Stimulated activated naive CD8-positive, alpha-beta T cell treated with anti-CD3 and anti-CD28 coated beads, Interleukin-15, Interleukin-2, amounts not matched to agents 100 ng/mL and 50 ng/mL, for 24 hours (primary cell): Measurements from ENCODE around the gene GRB7.
"Not testable (repeated sequence)": the region's sequence is repeated elsewhere in the genome, so short reads cannot be mapped to it uniquely, and the experiment has no call there.

ENCODE experiments used
- H3K27ac Mint-ChIP-seq: one replicate; pipeline ENCODE4 v1.8.0; 2021; ENCODE audit warnings: mild to moderate bottlenecking, mixed read lengths
- H3K27me3 Mint-ChIP-seq: one replicate; pipeline ENCODE4 v1.8.0; 2021; ENCODE audit warnings: mixed read lengths
- H3K36me3 Mint-ChIP-seq: one replicate; pipeline ENCODE4 v1.8.0; 2021; ENCODE audit warnings: low read depth, mixed read lengths
- H3K4me1 Mint-ChIP-seq: one replicate; pipeline ENCODE4 v1.8.0; 2021; ENCODE audit warnings: low read depth, mixed read lengths
- H3K4me3 Mint-ChIP-seq: one replicate; pipeline ENCODE4 v1.8.0; 2021; ENCODE audit warnings: mild to moderate bottlenecking, mixed read lengths
- H3K9me3 Mint-ChIP-seq: one replicate; pipeline ENCODE4 v1.8.0; 2021; ENCODE audit warnings: mixed read lengths

GRB7 gene

GRCh38 chr17:39737760-39738567 is at the start of gene GRB7:
GRB7 (plus strand) TSS chr17:39737938; CDS start chr17:39742302, 4,364 bp downstream.
- peaks cover 28% of the 10 kb centered on the region for H3K4me1 Mint-ChIP-seq
- peak within 1 kb of the TSS; percentile 45 for H3K27ac Mint-ChIP-seq
- no peaks in the 10 kb centered on the region for H3K9me3 Mint-ChIP-seq
- no peaks in the 10 kb centered on the region for H3K27me3 Mint-ChIP-seq
- no peaks in the 10 kb centered on the region for H3K36me3 Mint-ChIP-seq
- peak within 1 kb of the TSS; percentile 68 for H3K4me3 Mint-ChIP-seq

GRCh38 chr17:39688475-39688835 is 49.3 kb upstream of the GRB7 start:
- H3K9me3 Mint-ChIP-seq, result no peaks in the 10 kb centered on the region
- H3K27ac Mint-ChIP-seq, result peak overlapping the region; percentile 85
- peak overlapping the region; percentile 87 for H3K4me3 Mint-ChIP-seq
- H3K36me3 Mint-ChIP-seq, result peaks cover 5% of the 10 kb centered on the region
- H3K27me3 Mint-ChIP-seq, result no peaks in the 10 kb centered on the region
- peaks cover 23% of the 10 kb centered on the region for H3K4me1 Mint-ChIP-seq

- H3K4me3 Mint-ChIP-seq, result peak overlapping the region; percentile 87
Measured at GRCh38 chr17:39688945-39689344, 48.8 kb upstream of the GRB7 start.

DNA sequence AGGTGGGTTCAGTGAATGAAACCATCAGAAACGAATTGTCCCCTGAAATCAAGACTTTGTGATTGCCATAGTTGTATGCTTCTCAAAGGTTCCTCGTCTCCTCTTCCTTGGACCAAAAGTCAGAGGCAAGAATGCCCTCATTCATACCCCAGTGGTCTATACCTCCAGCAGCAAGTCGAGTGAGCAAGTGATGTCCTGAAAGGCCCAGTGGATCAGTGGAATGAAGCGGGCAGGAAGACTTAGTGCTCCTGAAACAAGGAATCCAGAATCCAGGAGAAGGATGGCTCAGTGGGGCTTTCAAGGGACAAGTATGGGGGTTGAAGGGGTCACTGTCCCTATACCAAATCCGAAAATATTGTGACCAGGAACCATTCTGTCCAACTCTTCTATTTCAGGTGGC is 43.1 kb upstream of the GRB7 start:
- no peak overlapping the region for H3K27ac Mint-ChIP-seq
- H3K9me3 Mint-ChIP-seq, result no peaks in the 10 kb centered on the region
- peaks cover 2% of the 10 kb centered on the region for H3K4me1 Mint-ChIP-seq
- peaks cover 16% of the 10 kb centered on the region for H3K27me3 Mint-ChIP-seq
- no peaks in the 10 kb centered on the region for H3K36me3 Mint-ChIP-seq
- no peak overlapping the region for H3K4me3 Mint-ChIP-seq

More at GRCh38 chr17:39688945-39689344, 48.8 kb upstream of the GRB7 start:
- Mint-ChIP-seq H3K4me1 (peaks cover 23% of the 10 kb centered on the region), H3K9me3 (no peaks in the 10 kb centered on the region), H3K36me3 (peaks cover 4% of the 10 kb centered on the region), H3K27me3 (no peaks in the 10 kb centered on the region), H3K27ac (no peak overlapping the region)

DNA sequence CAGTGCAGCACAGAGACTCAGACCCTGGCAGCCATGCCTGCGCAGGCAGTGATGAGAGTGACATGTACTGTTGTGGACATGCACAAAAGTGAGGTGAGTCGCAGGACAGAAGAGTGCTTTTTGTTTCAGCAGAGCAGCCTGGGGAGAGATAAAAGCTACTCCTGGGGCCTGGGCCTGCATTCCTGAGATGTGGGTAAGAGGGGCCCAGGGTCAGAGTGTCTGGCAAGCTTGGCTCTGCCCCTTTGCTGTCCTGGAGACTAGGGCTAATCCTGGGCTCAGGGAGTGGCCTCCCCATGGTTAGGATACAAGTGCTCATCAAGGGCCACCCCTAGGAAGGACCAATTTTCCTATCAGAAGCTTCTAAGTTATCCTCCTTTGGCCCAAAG is 42.7 kb upstream of the GRB7 start:
- H3K4me3 Mint-ChIP-seq, result no peak overlapping the region
- peaks cover 20% of the 10 kb centered on the region for H3K27me3 Mint-ChIP-seq
- peaks cover 5% of the 10 kb centered on the region for H3K4me1 Mint-ChIP-seq
- no peaks in the 10 kb centered on the region for H3K36me3 Mint-ChIP-seq
- H3K27ac Mint-ChIP-seq, result no peak overlapping the region
- H3K9me3 Mint-ChIP-seq, result no peaks in the 10 kb centered on the region

DNA sequence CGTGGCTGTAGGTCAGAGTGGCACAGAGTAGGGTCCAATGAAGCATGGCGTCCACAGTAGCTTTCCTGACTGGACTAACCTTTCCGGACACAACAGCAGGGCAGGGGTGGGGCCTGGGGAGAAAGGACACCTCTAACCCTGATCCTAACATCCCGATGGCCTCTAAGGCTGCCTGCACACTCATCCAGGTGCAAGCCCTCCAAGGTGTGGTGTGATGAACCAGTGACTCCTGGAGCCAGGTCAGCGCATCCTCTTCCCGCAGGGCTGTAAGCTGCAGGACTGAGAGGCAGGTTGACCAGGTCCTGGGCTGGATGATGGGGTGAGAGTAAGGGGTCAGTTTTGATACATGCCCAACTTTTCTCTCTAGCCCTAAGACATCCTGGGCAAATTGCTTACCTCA is 41.0 kb upstream of the GRB7 start:
- no peaks in the 10 kb centered on the region for H3K36me3 Mint-ChIP-seq
- no peak overlapping the region for H3K27ac Mint-ChIP-seq
- peaks cover 33% of the 10 kb centered on the region for H3K27me3 Mint-ChIP-seq
- no peaks in the 10 kb centered on the region for H3K9me3 Mint-ChIP-seq
- H3K4me1 Mint-ChIP-seq, result peaks cover 5% of the 10 kb centered on the region
- H3K4me3 Mint-ChIP-seq, result no peak overlapping the region

DNA sequence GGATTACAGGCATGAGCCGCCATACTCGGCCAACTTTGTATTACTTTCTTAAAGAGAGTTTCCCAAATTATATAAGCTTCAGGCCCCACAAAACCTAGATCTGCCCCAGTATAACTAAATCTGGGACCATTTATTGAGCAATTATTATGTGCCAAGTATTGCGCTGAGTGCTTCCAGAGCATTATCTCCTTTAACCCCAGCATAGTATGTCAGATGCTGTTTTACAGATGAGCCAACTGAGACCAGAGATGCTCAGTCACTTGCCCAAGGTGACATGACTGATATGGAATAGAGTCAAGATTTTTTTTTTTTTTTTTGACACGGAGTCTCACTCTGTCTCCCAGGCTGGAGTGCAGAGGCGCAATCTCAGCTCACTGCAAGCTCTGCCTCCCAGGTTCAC is 39.8 kb upstream of the GRB7 start:
- no peaks in the 10 kb centered on the region for H3K9me3 Mint-ChIP-seq
- H3K36me3 Mint-ChIP-seq, result no peaks in the 10 kb centered on the region
- H3K27ac Mint-ChIP-seq, result no peak overlapping the region
- H3K27me3 Mint-ChIP-seq, result peaks cover 39% of the 10 kb centered on the region
- H3K4me3 Mint-ChIP-seq, result no peak overlapping the region
- peaks cover 5% of the 10 kb centered on the region for H3K4me1 Mint-ChIP-seq

- H3K4me3 Mint-ChIP-seq, H3K9me3 Mint-ChIP-seq, H3K36me3 Mint-ChIP-seq, H3K27ac Mint-ChIP-seq: not testable (repeated sequence)
- peaks cover 12% of the 10 kb centered on the region for H3K4me1 Mint-ChIP-seq
- H3K27me3 Mint-ChIP-seq, result peaks cover 39% of the 10 kb centered on the region
Measured at GRCh38 chr17:39699157-39699817, 38.5 kb upstream of the GRB7 start.

DNA sequence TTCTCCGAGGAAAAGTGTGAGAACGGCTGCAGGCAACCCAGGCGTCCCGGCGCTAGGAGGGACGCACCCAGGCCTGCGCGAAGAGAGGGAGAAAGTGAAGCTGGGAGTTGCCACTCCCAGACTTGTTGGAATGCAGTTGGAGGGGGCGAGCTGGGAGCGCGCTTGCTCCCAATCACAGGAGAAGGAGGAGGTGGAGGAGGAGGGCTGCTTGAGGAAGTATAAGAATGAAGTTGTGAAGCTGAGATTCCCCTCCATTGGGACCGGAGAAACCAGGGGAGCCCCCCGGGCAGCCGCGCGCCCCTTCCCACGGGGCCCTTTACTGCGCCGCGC is 38.0 kb upstream of the GRB7 start, which contains the start of gene ERBB2:
ERBB2 (plus strand) TSS at position 247 of the 330 bp plus-strand sequence. CDS start 175 bp downstream, outside the sequence.
- no peaks in the 10 kb centered on the region for H3K9me3 Mint-ChIP-seq
- no peak within 1 kb of the TSS for H3K27ac Mint-ChIP-seq
- H3K4me1 Mint-ChIP-seq, result peaks cover 12% of the 10 kb centered on the region
- H3K36me3 Mint-ChIP-seq, result no peaks in the 10 kb centered on the region
- no peak within 1 kb of the TSS for H3K4me3 Mint-ChIP-seq
- peaks cover 39% of the 10 kb centered on the region for H3K27me3 Mint-ChIP-seq

DNA sequence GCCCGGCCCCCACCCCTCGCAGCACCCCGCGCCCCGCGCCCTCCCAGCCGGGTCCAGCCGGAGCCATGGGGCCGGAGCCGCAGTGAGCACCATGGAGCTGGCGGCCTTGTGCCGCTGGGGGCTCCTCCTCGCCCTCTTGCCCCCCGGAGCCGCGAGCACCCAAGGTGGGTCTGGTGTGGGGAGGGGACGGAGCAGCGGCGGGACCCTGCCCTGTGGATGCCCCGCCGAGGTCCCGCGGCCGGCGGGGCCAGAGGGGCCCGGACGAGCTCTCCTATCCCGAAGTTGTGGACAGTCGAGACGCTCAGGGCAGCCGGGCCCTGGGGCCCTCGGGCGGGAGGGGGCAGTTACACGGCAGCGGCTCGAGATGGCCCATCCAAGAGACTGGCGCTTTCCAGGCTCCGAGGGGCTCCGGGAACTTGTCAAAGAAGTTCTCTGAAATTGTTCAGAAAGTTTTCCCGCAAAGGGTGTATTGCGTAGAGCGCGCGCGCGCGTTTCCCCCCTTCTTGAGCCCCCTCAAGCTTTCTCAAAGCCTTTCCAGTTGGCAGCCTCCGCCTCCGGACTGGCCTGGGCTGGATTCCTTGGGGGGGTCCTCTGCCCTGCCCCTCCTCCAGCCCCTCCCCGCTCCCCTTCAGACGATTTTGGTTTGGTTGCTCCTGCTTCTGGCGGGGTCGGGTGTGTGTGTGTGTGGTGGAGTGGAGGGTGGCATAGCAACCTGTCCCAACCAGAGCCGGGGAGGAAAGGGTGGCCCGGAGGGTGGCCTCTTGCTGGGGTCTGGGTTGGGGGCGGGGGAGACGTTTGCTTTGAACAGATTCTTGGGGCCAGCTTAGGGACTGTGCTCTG is 37.4 kb upstream of the GRB7 start:
- Mint-ChIP-seq H3K27ac (no peak overlapping the region), H3K4me1 (peaks cover 12% of the 10 kb centered on the region), H3K36me3 (no peaks in the 10 kb centered on the region)

GRCh38 chr17:39701012-39701783 is 36.5 kb upstream of the GRB7 start:
- H3K4me1 Mint-ChIP-seq, result peaks cover 12% of the 10 kb centered on the region
- H3K9me3 Mint-ChIP-seq, result no peaks in the 10 kb centered on the region
- H3K27me3 Mint-ChIP-seq, result peaks cover 39% of the 10 kb centered on the region
- no peak overlapping the region for H3K27ac Mint-ChIP-seq
- H3K4me3 Mint-ChIP-seq, result no peak overlapping the region
- no peaks in the 10 kb centered on the region for H3K36me3 Mint-ChIP-seq

More for the DNA sequence above, 37.4 kb upstream of the GRB7 start:
- no peak overlapping the region for H3K4me3 Mint-ChIP-seq
- peaks cover 39% of the 10 kb centered on the region for H3K27me3 Mint-ChIP-seq
- H3K9me3 Mint-ChIP-seq, result no peaks in the 10 kb centered on the region

GRCh38 chr17:39701784-39702422 is 35.8 kb upstream of the GRB7 start:
- H3K27me3 Mint-ChIP-seq, result peaks cover 39% of the 10 kb centered on the region
- H3K36me3 Mint-ChIP-seq, result no peaks in the 10 kb centered on the region
- no peak overlapping the region for H3K4me3 Mint-ChIP-seq
- peaks cover 15% of the 10 kb centered on the region for H3K4me1 Mint-ChIP-seq
- H3K27ac Mint-ChIP-seq, result no peak overlapping the region
- no peaks in the 10 kb centered on the region for H3K9me3 Mint-ChIP-seq

- Mint-ChIP-seq H3K27me3 (peaks cover 36% of the 10 kb centered on the region), H3K27ac (peak overlapping the region; percentile 68), H3K9me3 (no peaks in the 10 kb centered on the region), H3K4me3 (no peak overlapping the region), H3K4me1 (peaks cover 22% of the 10 kb centered on the region), H3K36me3 (no peaks in the 10 kb centered on the region)
Measured at GRCh38 chr17:39702901-39703893, 34.5 kb upstream of the GRB7 start.
